GM19324 (cell line): ENCODE data around the gene RPF1.
"Not testable (repeated sequence)": the region's sequence is repeated elsewhere in the genome, so short reads cannot be mapped to it uniquely, and the experiment has no call there.

Source experiments
- ATAC-seq: cut with Tn5 transposase; IDR thresholded peaks from one replicate; pipeline ENCODE4 v1.9.1; 2021; ENCODE audit warnings: mild to moderate bottlenecking, moderate library complexity; ENCODE audit not compliant: unreplicated experiment, low FRiP score

Gene RPF1

DNA sequence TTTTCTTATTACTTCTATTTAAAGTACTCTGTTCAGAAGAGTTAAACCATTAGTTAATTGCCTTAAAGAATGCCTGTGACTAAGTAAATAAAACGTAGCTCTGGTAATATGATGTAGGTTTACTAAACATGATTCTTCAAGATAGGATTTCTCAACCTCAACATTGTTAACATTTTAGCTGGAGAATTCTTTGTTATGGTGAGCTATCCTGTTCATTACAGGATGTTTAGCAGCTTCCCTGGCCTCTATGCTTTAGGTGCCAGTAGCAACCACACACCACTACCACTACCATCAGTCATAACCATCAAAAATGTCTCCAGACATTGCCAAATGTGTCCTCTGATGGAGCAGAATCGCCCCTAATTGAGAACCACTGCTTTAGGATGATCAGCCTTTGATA, 10.7 kb downstream of the RPF1 start:
- no peak for ATAC-seq

DNA sequence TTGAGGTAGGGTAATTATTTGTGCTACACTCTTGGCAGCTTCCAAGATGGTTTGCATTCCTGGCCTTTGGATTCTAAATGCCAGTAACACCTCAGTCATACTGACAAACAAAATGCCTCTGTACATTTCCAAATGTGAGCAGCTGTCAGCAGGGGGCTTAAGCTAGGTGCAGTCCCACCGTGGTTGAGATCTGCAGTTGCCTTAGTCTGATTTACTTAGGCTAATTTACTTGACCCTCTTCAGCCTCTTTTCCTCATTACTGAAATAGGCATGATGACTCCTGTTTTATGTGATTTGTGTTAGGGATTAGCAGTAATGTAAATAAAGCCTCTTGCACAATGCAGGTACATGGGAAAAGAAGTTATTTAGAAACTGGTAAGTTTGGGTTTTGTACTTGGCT, 13.7 kb downstream of the RPF1 start:
- no peak for ATAC-seq

DNA sequence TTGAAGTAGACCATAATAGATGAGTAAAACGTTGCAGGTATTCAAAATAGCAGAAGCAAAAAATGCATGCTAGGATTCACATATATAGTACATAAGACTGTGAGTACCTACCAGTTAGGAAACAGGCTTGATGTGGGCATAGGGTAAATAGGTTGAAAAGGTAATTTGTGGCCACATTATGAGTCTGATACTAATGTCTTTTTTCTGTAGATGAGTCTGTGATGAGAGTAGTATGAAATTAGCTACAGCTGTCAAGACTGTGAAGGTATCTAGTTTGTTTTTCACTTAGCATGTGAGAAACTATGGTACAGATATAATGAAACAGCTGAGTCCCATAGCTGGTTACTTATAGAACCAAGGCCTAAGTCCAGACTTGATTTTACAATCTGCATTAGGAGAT, 14.7 kb downstream of the RPF1 start:
- ATAC-seq = no peak

DNA sequence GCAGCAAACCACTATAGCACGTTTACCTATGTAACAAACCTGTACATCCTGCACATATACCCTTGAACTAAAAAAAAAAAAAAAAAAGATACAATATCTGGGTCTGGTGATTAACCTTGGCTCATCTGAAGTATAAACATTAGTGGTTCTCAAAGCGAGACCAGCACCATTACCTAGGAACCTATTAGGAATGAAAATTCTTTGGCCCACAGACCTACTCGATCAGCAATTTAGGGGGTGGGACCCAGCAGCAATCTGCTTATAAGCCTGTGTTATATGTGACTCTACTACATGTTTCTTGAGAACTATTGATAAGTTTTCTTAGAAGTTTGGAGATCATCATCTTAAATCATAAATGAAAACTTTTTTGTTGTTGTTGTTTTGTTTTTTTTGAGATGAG, 17.4 kb downstream of the RPF1 start:
- ATAC-seq = no peak

DNA sequence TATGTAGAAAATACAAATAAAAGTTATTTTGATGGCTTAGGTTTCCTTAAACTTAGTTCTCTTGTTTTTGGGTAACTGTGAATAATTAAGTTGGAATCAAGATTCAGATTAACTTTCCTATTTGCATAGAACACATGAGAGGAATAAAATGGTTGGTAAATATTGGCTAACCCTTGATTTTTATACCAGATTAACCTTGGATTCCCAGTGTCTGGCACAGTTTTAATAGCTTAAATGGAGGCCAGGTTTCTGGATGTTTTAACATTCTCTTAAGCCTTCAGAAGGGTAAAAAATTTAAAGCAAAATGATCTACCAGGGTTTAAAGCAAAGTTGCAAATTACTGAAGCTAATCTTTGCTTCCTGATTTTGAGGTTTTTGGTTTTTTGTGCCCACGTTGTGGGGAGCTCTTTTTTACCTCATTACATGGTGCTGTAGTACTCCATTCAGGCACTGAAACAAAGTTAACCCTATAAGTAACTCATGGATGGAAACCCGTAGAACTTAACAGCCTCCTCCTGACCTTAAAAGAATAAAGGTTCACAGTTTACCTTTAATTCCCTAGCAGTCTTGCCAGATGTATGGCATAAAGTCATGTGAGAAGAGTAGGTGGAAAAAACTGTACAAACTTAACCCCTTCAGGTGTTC, 18.7 kb downstream of the RPF1 start:
- ATAC-seq = no peak

DNA sequence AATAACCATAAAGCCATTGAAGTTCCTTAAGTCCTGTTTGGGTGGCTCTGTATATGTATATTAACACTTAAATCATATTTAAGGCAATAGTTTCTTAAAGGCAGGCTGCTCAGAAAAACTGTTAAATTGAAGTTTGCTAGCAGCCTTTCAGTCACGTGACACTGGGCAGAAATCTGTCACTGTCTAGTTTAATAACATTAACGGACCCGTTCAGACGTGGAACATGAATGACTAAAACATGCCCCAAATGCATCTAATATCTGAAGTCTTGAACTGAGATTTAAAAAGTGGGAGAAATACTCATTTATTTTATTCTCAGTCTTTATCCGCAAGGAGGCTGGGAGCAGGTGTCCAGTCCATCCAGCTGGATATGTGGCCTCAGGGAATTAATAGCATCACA, 23.9 kb downstream of the RPF1 start:
- no peak for ATAC-seq

DNA sequence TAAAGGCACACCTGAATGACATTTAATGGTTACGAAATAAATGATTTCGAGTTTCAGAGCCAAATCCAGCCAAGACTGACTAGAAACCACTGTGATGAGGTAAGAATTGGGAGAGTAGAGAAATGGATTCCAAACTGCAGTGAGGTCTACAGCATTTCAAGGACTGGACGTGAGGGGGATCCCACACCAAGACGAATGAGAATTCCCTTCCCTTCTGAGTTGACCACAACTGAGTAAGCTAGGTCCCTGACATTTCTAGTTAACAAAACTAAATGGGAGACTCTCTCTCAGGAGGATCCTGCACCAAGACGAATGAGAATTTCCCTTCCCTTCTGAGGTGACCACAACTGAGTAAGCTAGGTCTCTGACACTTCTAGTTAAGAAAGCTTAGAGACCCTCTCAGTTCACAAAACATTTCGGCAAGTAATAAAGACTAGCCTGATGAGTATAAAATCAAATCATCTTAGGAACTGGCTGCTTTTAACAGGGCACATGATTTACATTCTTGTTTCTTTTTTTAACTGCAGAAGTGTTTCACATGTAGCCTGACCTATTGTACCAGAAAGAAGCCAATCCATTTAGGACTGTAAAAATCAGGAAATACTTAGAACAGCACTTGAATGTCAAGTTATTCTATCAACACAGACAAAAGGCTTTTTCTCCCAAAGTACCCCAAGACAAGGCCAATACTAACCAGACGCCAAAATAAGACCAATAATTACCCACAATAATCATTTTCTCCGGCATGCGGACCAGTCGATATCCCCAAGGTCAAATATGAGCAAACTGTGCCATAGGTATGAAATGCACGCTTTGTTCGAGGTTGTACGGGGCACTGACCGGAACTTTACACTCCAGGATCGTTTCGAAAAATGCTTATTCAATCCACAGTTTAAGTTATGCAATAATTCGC, 25.8 kb downstream of the RPF1 start:
- ATAC-seq = no peak

DNA sequence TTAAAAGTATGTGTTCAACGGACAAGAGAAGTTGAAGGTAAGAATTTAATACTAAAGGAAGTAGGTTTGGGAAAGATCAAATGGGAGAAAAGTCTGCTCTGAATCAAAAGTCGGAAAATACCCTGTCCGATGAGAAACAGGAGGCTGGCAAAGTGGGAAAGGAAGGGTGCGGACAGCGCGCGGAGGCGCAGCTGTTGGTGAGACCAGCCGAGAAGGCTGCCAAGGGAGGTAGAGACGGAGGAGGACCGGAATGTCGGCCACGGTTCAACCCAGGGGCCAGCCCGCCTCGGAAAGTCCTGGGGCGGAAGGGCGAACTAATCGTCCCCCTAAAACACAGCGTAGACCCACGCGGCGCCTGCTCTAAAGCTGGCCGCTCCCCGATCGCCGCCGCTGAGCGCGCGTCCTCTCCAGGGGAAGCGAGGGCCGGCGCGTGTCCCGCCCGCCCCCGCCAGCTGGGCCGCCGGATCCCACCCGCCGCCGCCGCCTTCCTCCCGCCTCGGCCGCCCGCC, 26.5 kb downstream of the RPF1 start:
- peak; percentile 42 for ATAC-seq

DNA sequence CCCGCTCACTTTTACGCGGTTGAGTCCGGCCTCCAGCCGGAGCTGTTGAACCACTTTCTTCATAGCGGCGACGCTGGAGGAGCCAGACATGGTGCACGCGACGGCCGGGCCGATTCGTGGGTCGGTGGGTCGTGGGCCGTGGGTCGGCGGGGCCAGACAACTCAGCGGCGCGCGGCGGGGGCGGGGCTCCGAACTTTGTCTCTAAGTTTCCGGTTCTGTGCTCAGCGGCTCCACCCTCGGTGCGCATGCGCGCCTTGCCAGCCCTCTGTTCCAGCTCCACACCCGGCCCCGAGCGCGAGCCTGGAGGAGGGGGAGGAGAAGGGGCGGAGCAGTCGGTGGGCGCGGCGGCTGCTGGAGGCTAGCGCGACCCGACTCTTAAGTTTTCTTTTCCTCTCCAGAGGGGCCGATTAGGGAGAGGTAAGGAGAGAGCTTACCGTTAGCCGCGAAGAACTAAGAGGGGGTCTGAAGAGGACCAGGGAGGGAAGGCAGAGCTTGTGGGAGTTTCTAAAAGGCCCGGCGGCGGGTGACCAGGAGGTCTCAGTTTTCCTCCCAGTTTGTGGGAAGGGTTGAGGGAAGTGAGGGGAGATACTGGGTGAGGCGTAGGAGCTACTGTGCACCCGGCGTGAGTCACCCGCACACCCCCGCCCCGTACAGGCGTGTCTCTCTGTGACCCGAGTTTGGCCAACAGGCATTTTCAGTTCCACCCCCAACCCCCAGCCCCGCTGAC, 27.1 kb downstream of the RPF1 start, which contains the start of the genes GNG5 and SPATA1:
TSS of gene GNG5 (minus strand) at position 580 of the 727 bp plus-strand sequence. CDS start at position 90, 490 bp downstream.
TSS of gene SPATA1 (plus strand) at position 385 of the 727 bp plus-strand sequence. CDS start 9,974 bp downstream, outside the sequence.
- peak; percentile 92 for ATAC-seq

DNA sequence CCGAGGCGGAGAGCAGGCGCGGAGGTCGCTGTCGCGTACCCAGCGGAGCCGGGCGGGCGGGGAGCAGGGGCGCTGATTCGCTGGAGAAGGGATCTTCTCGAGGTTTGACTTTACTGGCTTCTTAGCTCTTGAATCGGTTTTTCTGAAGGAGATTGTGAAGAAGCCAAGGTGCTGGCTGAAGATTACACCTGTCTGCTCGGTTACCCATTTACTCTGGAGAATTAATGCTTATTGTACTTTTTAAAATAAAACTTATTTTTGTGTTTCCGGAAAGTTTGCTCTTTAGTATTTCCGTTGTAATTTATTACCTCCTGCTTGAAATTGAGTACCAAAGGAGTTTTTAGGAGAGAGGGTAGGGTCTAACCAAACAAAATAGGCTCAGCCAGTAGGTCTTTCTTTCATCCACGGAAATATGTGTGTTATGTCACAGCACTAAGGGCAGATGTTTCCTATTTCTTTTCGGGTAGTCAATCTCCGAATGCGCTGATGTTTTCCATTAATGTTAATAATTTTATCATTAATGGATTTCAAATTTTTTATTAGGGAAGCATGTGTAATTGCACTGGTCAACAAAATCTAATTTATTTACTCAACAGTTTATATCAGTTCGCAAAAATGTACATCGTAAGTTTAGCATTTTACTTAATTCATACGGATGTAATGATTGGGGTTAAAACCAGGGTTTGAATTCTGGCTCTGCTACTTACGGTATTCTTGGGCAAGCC, 27.8 kb downstream of the RPF1 start:
- no peak for ATAC-seq

DNA sequence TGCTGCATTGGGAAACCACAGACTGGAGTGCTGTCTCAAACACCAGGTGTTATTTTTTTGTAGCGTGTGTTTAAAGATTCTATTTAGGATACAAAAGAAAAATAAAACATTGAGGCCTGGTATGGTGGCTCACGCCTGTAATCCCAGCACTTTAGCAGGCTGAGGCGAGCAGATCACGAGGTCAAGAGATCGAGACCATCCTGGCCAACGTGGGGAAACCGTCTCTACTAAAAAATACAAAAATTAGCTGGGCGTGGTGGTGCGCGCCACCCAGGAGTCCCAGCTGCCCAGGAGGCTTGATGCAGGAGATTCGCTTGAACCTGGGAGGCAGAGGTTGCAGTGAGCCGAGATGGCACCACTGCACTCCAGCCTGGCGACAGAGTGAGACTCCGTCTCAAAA, 28.8 kb downstream of the RPF1 start:
- ATAC-seq = not testable (repeated sequence)

DNA sequence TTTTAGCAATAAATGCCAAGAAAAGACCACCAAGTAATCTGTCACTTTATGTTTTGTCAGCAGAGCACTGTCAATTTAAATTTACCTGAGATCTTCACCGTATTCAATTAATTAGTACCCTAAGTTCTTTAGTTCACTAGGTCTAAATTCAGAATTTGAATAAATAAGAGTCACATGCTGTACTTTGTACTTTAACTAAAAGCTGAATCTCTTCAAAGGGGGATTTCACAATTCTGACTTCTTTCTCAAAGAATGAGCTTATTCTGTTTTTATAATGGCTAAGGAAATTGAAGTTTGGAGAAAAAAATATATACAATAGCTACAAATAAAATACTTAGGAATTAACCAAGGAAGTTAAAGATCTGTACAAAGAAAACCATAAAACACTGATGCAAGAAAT, 29.4 kb downstream of the RPF1 start:
- ATAC-seq = no peak

DNA sequence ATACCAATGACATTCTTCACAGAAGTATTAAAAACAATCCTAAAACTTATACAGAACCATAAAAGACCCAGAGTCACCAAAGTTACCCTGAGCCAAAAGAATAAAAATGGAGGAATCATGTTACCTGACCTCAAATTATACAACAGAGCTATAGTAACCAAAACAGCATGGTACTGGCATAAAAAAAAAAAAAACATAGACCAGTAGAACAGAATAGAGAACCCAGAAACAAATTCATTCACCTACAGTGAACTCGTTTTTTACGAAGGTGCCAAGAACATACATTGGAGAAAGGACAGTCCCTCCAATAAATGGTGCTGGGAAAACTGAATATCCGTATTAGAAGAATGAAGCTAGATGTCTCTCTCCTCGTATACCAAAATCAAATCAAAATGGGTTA, 30.0 kb downstream of the RPF1 start:
- no peak for ATAC-seq

DNA sequence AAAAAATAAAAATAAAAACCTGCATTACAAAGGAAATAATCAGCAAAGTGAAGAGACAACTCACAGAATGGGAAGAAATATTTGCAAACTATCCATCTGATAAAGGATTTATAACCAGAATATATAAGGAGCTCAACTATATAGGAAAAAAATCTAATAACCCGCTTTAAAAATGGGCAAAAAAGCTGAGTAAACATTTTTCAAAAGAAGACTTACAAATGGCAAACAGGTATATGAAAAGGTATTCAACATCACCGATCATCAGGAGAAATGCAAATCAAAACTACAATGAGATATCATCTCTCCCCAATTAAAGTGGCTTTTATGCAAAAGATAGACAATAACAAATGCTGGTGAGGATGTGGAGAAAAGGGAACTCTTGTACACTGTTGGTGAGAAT, 31.1 kb downstream of the RPF1 start:
- no peak for ATAC-seq

DNA sequence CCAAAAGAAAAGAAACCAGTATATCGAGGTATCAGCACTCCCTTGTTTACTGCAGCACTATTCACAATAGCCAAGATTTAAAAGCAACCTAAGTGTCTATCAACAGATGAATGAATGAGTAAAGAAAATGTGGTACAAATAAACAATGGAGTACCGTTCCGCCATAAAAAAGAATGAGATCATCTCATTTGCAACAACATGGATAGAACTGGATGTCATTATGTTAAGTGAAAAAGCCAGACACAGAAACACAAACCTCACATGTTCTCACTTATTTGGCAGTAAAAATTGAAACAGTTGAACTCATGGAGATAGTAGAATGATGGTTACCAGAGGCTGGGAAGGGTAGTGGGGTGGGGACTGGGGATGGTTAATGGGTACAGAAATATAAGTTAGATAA, 31.6 kb downstream of the RPF1 start:
- ATAC-seq = no peak

DNA sequence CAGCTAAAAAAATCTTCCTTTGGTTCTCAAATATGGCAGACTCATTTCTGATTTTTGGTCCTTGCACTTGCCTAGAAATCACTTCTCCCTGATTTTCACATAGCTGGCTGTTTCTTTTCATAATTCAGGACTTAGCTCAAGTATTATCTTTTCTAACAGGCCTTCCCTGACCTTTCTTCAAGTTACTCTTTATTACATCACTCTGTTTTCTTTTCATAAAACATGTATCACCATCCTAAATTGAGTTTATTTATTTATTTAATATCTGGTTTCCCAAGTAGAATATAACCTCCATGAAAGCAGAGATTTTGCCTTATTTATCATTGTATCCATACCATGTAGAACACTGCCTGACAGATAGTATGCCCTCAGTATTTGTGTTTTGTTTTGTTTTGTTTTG, 45.5 kb downstream of the RPF1 start:
- no peak for ATAC-seq

DNA sequence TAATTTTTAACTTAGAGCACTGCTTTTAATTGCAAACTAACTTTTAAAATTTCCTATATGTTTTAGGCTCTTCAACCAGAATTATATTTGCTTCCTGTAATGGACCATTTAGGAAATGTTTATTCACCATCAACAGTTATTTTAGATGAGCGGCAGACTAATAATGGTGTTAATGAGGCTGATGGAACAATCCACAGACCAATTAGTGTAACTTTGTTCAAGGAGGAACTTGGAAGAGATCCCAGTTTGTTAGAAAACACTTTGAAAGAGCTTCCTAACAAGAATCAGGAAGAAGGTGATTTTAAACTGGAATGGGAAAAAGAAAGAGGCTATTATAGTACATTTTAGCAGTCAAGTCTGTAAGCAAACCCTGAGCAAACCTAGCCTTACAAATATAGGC, 46.7 kb downstream of the RPF1 start:
- ATAC-seq = no peak

DNA sequence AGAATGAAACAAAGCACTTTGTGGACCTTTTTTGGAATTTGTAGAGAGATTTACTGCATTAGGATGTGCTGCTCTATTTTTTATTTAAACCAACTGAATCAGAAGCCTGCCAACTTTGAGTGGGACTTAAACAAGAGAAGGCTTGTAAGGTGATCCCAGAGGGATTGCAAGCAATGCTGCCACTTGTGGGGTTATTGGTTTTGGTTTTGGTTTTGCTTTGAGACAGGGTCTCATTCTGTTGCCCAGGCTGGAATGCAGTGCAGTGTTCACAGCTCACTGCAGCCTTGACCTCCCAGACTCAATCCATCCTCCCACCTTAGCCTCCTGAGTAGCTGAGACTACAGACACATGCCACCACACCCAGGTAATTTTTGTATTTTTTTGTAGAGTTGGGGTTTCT, 59.5 kb downstream of the RPF1 start:
- ATAC-seq = no peak

DNA sequence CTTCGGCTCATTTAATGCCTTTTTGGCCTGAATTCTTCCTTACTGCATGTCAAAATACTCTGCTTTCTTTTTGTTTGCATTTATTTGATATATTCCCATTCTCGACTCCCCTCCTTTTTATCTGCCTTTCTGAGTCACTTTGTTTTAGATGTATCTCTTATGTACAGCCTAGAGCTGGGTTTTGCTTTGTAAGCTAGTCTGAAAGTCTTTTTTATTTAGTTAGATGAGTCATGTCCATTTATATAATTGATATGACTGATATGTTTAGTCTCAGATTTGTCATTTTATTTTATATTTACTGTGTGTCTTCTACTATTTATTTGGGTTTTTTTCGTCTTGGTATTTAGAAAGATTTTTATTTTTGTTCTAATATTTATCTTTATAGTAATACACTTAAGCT, 60.9 kb downstream of the RPF1 start:
- ATAC-seq = no peak

DNA sequence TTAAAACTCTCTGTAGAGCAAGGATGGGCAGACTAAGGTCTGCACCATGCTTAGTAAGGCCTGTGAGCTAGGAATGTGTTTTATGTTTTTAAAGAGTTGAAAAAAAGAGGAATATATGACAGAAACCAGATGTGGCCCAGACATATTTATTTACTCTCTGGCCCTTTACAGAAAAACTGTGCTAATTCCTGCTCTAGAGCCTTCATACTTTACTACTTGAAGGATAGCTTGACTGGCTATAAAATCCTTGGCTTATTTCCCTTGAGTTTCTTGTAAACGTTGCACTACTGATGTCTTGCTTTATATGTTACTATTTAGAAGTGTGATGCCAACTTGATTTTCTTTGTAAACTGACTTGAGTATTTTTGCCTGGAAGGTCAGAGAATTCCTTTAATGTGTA, 61.7 kb downstream of the RPF1 start:
- ATAC-seq = no peak
